ENCODE measurements around the gene N4BP3. TPM values are rescaled to one million over a fixed set of nuclear protein-coding genes. Genes with fewer than 3 reads are reported as not detected.

Gene N4BP3
- total RNA-seq, 1 experiment from 2014 or later: 0.06 TPM

DNA sequence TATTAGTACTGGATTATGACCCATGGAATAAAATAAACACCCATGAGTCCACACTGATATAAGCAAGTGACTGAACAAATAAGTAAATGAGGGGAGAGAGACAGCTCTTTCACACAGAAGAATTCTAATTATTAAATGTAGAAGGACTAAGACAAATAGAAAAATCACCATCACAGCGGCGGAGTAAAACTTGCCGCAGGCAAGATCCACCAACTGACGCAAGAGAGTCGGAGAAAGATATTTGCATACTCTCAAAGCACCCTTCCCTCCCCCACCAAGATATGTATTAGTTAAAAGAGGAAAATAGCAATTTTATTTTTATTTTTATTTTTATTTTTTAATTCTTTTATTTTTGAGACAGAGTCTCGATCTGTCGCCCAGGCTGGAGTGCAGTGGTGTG is 14.6 kb upstream of the N4BP3 start:
- DNase-seq (ENCODE audit: low read depth): no peak

DNA sequence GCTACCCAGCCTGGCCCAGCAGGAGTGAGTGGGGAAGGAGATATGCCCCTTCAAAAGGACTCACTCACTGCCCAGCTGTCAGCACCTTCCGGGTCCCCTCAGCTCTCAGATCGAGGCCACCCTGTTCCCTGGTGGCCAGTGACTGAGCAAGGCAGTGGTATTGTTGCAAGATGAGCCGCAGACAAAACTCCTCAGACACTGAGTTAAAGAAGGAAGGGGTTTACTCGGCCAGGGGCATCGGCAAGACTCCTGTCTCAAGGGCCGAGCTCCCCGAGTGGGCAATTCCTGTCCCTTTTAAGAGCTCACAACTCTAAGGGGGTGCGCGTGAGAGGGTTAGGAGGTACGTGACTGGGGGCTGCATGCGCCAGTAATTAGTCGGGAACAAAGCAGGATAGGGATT is 9.7 kb upstream of the N4BP3 start:
- no peak for DNase-seq (ENCODE audit: low read depth)

DNA sequence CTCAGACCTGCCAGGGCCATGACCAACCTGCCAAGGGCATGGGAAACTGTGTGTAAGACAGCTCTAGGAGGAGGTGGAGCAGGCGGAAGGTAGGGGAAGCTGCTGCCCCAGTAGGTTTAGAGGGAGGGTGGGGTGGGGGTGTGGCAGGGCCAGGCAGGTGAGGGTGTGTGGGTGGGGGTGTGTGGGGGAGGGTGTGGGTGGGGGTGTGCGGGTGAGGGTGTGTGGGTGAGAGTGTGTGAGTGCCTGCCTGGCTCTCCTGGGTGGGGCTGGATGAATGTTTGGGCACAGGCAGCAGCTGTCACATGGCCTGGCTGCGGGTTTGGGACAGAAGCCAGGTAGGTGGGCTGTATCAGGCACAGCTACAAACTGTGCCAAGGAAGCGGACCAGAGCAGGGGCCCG is 8.8 kb upstream of the N4BP3 start:
- no peak for DNase-seq (ENCODE audit: low read depth)

DNA sequence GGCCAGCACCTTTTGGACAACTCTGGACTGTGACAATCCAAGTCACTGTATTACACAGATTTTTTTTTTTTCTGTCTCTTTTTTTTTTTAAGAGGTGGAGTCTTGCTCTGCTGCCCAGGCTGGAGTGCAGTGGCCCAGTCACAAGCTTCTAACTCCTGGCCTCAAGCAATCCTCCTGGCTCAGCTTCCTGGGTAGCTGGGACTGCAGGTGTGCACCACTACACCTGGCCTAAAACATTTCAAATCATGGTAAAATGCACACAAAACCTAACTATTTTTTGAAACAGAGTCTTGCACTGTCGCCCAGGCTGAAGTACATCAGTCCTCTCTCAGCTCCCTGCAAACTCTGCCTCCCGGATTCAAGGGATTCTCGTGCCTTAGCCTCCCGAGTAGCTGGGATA is 7.2 kb upstream of the N4BP3 start:
- no peak for DNase-seq (ENCODE audit: low read depth)

DNA sequence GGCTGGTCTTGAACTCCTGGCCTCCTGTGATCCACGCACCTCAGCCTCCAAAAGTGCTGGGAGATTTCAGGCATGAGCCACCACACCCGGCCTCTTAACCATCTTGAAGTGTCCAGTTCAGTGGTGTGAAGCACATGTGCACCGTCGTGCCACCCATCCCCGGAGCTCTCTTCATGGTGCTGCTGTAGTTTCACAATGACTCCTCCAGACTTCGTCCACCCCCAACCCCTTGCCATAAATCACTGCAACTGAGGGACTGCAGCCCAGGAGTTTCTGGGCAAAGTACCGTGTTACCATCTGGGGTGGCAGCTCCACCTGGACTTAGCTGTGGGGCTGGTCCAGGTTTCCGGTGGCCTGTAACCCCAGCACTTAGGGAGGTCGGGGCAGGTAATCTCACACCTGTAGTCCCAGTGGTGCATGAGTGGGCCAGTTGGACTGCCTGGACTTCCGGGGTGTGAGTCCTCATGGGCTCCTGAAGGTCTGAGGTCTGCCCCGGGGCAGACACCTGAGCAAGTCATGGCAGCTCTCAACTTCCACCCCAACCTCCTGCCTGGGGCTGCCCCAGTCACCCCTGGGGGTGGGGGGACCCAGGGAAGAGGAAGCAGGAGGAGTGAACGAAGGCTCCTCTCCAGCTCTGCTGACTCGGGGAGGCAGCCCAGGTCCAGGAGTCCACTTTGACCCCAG is 6.6 kb upstream of the N4BP3 start:
- DNase-seq (ENCODE audit: low read depth): no peak

DNA sequence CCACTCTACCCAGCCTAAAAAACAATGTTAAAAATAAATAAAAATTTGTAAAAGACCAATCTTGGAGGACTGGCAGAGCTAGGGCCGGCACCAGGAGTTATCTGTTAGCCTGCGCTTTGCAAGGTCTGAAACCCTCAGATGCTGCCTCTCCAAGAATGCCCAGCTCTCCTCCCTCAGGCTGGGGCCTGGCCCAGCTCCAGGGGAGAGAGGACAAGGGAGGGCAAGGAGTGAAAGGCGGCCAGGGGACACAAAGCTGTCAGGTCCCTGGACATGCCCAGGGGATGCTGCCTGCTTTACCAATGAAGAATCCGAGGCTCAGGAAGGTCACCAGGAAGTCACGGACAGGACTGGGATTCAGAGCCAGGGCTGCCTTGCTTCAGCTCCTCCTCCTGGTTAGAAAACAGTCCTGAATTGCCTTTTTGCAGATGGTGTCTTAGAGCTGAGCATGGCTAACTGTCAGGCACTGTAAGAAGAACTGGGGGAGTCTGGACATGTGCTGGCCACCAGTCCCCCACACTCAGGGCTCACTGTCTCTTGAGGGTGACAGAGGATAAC is 5.5 kb upstream of the N4BP3 start:
- DNase-seq (ENCODE audit: low read depth): no peak

DNA sequence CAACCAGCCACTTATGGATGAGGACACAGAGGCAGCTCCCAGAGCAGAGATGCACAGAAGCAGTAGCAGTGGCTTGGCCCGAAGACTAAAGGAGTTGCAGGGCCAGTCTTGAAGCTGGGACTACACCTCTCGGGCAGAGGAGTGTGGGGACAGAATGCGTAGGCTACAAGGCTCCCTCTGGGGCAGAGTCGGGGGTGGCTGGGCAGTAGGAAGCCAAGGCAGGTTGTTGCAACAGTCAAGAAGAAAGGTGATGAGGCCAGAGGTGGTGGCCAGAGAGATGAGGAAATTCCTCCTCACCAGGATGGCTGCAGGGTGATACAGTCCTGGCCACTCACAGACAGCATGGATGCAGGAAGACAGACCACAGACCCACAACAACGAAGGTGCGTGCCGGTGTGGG is 4.9 kb upstream of the N4BP3 start:
- DNase-seq (ENCODE audit: low read depth): no peak

DNA sequence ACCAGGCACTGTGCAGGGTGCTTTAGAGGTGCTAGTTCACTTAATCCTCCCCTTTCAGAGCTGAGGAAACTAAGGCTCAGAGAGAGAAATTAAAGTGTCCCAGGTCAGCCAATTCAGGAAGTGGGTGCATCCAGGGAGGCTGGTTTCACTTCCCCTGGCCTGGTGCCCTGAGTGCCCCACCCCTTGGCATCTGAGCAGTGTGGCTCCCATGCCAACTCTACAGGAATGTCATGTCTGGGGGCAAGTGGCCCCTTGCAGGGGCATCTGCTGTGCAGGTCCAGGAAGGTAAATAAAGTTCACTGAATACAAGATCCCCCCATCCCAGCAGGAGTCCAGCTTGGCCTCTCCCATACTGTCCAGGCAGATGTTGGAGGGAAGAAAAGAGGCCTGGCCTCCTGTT is 4.4 kb upstream of the N4BP3 start:
- DNase-seq (ENCODE audit: low read depth): no peak

DNA sequence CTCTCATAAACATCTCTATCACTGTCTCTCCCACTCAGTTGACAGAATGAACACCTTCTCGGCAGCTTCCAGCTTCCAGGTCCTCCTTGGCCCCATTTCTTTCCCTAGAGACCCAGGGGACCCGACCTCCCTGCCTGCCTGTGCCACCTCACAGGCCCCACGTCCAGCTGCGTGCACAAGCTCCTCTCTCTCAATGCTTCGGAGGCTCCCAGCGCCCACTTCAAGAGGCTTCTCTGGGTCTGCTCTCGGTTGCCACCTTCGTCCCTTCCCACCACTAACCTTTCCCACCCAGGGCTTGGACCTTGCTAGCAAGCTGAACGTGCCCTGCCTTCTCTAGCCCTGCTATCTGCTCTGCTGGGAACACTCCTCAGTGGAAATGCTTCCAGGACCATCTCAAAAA is 2.8 kb upstream of the N4BP3 start:
- no peak for DNase-seq (ENCODE audit: low read depth)

DNA sequence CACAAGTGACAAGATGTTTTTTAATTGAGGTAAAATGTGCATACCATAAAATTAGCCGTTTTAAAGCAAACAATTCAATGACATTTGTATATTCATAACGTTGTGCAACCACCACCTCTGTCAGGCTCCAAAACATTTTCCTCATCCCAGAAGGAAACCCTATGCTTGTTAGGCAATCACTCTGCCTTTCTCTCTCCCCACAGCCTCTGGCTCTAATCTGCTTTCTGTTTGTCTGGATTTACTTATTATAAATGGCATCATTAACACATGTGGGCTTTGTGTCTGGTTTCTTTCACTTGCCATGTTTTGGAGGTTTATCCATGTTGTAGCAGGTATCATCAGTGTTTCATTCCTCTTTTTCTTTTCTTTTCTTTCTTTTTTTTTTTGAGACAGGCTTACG is 1.4 kb upstream of the N4BP3 start:
- peak; percentile 7 for DNase-seq (ENCODE audit: low read depth)

DNA sequence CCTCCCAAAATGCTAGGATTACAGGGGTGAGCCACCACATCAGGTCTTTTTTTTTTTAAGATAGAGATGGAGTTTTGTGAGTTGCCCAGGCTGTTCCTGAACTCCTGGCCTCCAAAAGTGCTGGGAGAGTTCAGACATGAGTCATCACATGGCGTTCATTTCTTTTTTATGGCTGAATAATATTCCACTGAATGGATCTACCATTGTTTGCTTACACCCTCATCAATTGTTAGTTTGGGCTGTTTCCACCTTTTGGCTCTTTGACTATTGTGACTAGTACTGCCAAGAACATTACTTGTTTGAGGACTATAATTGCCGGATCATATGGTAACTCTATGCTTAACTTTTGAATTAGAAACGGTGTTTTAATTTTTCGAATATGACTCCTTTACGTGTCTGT is 787 bp upstream of the N4BP3 start:
- no peak for DNase-seq (ENCODE audit: low read depth)

DNA sequence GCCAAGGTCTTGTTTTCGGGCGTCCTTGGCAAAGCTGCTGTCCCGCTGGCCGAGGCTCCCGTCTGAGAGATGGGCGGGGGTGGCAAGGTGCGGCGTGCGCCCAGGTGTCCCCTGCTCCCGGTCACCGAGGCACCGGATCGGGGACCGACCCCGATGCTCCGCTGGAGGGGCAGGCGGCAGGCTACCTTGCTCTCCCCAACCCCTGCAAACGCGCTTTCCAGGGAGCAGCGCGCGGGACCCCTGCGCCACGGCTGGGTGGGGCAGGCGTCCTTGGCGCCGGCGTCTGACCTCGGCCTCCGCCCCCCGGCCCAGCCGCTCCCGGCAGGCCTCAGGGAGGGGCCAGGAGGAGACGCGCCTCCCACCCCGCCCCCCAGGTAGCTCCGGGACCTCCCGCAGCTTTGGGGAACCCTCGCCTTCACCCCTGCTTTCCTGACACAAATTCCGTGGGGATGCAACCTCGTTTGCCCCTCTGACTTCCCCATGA is 551 bp downstream of the N4BP3 start:
- DNase-seq (ENCODE audit: low read depth): no peak

DNA sequence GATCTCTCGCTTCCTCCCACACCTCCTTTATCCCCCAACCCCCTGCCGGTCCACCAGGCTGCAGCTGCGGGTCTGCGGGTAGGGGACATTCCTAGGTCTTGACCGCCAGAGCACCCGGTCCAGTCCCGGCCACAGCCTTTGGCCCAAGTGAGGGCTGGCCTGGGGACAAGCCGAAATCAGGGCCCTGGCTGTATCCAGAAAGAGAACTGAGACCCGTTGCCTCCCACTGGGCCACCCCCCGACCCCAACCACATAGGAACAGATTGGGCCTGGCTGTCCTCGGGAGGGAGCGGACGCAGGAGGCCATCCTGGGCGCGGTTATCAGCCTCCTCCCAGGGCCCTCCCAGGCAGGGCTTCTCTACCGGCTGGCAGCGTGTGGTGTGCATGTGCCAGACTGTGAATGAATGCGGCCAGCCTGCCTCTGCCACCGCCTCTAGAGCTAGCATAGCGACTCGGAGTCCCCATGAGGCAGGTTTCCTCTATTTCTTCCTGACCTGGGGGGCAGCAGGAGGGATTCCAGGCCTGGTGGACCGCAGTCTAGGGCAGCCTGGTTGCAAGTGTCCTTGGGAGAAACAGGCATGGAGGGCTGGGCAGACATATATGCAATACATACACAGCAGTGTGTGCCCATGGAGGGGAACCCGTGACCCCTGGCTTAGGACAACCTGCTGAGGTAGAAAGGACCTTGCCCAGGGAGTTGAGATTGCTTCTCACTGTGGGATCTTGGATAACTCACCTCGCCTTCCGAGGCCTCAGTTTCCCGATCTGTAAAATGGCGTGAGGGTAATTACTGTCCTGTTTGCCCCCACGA is 1.2 kb downstream of the N4BP3 start:
- DNase-seq (ENCODE audit: low read depth): no peak

DNA sequence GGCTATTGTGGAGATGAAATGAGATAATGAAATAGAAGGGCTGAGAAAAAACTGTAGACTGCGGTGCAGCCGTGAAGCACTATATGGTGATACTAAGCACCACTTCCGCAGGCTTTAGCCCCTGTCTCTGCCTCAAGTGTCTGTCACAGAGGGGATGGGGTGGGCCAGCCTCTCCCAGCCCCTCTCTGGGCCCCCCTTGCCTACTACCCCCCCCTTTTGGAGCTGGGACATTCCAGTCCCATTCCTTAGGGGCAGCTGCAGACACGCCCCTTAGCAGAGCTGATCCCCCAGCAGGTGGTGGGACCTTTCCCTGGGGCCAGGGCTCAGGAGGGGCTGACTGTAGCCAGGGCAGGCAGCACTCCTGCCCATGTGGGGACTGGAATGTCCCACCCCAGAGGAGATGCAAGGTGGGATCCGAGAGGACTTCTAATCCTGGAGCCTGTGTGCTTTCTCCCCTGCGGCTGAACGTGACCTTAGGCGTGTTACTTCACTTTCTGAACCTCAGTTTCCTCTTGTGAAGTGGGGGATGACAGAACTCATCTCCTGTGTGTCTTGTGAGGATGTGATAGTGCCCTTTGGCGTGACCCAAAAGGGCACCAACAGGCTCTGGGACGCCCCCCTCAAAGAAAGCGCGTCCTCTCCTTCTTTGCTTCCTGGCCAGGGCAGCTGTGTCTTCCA is 1.9 kb downstream of the N4BP3 start:
- DNase-seq (ENCODE audit: low read depth): no peak

DNA sequence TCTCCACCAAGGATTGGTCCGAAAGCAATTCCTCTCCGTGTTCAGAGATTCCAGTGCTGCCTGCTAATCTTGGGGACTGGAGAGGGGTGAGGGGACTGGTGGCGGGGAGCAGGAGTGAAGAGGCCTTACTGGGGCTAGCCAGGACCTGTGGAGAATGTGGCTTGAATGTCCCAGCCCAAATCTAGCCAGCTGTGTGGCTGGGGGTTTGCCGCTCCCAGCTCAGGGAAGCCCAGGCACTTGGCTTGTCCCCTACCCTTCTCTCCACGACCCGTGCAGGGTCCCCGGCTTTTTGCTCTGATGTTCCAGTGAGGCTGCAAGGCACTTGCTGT is 2.4 kb downstream of the N4BP3 start:
- DNase-seq (ENCODE audit: low read depth): no peak

DNA sequence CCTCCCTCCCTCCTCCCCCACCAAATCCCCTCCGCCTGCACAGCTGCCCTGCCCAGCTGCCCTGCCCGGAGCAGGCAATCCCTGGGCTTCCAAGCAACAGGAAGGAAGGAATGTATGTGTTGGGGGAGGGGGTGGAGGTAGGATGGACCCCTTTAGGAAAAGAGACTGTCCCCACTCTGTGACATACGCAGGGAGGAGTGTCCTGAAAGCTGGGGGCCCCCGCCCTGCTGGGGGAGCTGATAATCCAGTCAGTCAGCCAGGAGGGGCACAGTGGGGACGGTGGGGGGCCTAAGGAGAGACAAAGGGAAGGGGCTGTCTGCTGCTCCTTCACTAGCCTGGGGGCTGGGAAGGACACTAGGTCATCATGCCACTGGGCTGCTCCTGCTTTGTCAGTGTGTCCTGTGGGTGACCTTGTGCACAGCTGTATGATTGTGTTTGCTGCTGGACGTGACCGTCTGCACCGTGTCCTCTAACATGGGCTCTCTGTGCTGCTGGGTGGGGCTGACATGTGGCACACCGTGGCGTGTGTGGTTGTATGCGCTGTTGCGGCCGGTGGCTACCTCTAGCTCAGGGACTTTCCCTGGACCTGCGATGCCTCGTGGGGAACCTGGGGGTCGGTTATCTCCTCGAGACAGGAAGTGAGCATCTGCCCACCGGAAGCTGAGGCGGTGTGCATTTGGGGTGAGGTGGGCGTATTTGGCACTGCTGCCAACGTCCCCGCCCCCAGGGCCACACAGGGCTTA is 3.0 kb downstream of the N4BP3 start:
- DNase-seq (ENCODE audit: low read depth): no peak

DNA sequence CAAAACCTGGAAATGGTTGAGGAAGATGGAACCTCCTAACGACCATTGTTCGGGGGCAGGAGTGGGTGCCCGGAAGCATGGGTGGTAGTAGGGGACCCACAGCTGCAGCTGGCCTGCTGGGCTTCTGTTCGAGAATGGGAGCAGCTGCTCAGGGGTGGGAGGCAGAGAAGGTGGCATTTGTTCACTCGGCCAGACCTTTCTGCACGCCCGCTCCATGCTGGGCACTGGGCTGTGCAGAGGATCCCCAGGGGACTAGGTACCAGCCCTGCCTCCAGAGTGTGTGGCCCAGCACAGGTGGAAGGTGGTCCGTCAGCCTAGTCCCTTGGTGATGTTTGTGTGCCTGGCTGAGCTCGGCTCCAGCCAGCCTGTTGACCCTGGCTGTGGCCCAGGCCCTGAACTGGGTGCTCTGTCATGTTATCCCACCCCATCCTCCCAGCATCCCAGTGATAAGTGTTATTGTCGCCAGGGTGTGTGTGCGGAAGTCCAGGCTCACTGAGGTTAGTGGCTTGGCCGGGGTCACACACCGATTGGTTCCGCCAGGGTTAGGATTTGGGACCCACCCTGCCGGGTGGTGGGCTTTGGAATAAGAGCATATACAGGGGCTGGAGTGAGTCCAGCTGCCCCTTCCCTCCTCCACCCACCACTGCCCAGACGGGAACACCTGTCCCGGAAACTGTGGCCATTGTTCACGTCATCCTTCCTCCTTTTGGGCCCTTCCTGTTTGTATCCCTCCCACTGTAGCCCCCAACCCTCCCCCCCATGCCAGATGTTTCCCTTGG is 4.8 kb downstream of the N4BP3 start:
- DNase-seq (ENCODE audit: low read depth): no peak

DNA sequence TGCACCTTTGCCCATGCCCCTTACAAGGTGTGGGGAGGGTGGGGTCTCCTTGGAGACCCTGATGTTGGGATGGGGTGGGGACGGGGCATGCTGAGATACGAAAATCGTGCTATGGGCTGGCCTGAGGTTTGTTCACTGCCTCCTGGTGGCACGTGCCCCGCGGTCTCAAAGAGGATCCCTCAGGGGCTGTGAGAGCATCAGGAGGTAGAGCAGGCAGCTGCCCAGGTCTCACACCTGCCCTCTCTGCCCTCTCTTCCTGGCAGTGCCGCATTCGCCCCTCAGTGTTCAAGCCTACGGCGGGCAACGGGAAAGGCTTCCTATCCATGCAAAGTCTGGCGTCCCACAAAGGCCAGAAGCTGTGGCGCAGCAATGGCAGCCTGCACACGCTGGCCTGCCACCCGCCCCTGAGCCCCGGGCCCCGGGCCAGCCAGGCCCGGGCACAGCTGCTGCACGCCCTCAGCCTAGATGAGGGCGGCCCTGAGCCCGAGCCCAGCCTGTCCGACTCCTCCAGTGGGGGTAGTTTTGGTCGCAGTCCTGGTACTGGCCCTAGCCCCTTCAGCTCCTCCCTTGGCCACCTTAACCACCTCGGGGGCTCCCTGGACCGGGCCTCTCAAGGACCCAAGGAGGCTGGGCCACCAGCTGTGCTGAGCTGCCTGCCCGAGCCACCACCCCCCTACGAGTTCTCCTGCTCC is 6.7 kb downstream of the N4BP3 start:
- no peak for DNase-seq (ENCODE audit: low read depth)

DNA sequence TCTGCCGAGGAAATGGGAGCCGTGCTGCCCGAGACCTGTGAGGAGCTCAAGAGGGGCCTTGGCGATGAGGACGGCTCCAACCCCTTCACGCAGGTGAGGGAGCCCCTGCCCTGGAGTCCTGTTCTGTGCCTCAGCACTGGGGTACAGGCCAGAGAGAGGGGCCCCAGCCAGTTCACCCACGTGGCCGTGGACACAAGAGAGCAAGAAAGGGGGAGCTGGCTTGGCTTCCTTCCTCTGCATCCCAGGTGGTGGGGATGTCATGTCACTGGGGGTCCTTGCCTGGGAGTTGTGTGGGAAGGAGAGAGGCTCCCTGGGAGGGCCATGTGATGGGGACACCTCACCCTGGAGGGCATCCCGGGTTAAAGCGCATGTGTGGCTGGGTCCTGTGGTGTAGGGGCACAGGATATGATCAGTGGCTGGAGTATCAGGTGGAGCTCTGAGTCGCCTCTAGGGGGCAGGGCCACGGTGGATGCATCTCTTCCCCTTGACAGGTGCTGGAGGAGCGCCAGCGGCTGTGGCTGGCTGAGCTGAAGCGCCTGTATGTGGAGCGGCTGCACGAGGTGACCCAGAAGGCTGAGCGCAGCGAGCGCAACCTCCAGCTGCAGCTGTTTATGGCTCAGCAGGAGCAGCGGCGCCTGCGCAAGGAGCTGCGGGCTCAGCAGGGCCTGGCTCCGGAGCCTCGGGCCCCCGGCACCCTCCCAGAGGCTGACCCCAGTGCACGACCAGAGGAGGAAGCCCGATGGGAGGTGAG is 7.5 kb downstream of the N4BP3 start:
- peak; percentile 84 for DNase-seq (ENCODE audit: low read depth)

Measured in LHCN-M2 (cell line).